ENCODE measurements around the gene OPN1MW2.
"Not testable (repeated sequence)": the region's sequence is repeated elsewhere in the genome, so short reads cannot be mapped to it uniquely, and the experiment has no call there.

- TF ChIP-seq POLR2A (IDR thresholded peaks at IDR 0.05); CTCF (IDR thresholded peaks at IDR 0.05); POLR2AphosphoS5 (IDR thresholded peaks at IDR 0.05; ENCODE audit: insufficient read depth in 1 of 2, low read depth in 1 of 2): not testable (repeated sequence)
These were observed 25.2 kb upstream of the OPN1MW2 start for GRCh38 chrX:154194316-154194715.
